Activated CD4-positive, alpha-beta T cell treated with anti-CD3 and anti-CD28 coated beads, Interleukin-2, amount 50 U/mL, for 1 hour (primary cell): ENCODE data around the gene AIM2.

Experiments
- DNase-seq: peaks from one replicate; pipeline ENCODE4 v3.0.0-alpha.2; 2020

AIM2 gene

GRCh38 chr1:159014003-159014571 lies 62.5 kb downstream of the AIM2 start:
- DNase-seq = no peak

- peak; percentile 29 for DNase-seq
These were observed 64.1 kb downstream of the AIM2 start for GRCh38 chr1:159012495-159012894.
